NCI-H446 (cell line): ENCODE results near the gene MDC1.
A peak's percentile ranks its signal among the peaks of the same experiment; 100 is the strongest.
"Not testable (repeated sequence)": the region's sequence is repeated elsewhere in the genome, so short reads cannot be mapped to it uniquely, and the experiment has no call there.

Experiments
- DNase-seq, 2 experiments: peaks; one replicate each; lab custom pipeline; 2025; lab: John Stamatoyannopoulos, UW

The MDC1 gene

GRCh38 chr6:30683183-30683979 is 33.7 kb downstream of the MDC1 start:
- no peak for DNase-seq

- DNase-seq = no peak
Observed at GRCh38 chr6:30682143-30683117, 34.7 kb downstream of the MDC1 start.

- no peak for DNase-seq
Observed at GRCh38 chr6:30681766-30682142, 35.3 kb downstream of the MDC1 start.

- no peak for DNase-seq
Observed at GRCh38 chr6:30679765-30680535, 37.1 kb downstream of the MDC1 start.

- DNase-seq = peak; percentile 24 to 58
Observed at GRCh38 chr6:30678964-30679726, 37.9 kb downstream of the MDC1 start.

GRCh38 chr6:30676660-30677285 is 40.3 kb downstream of the MDC1 start:
- no peak for DNase-seq

GRCh38 chr6:30672445-30673253 is 44.4 kb downstream of the MDC1 start, which contains the start of gene DHX16:
TSS of gene DHX16 (minus strand) at chr6:30673006. CDS start at chr6:30672841, 165 bp downstream.
- peak; percentile 93 to 95 for DNase-seq

GRCh38 chr6:30670760-30671527 is 46.1 kb downstream of the MDC1 start:
- no peak for DNase-seq

GRCh38 chr6:30666300-30666699 is 50.8 kb downstream of the MDC1 start:
- not testable (repeated sequence) for DNase-seq

- no peak for DNase-seq
Observed at GRCh38 chr6:30664994-30665767, 51.9 kb downstream of the MDC1 start.

- DNase-seq = not testable (repeated sequence)
Observed at GRCh38 chr6:30657922-30658321, 59.2 kb downstream of the MDC1 start.

GRCh38 chr6:30657454-30657853 is 59.6 kb downstream of the MDC1 start:
- no peak for DNase-seq

- no peak for DNase-seq
Observed at GRCh38 chr6:30656513-30656912, 60.6 kb downstream of the MDC1 start.

- no peak for DNase-seq
Observed at GRCh38 chr6:30655743-30656094, 61.4 kb downstream of the MDC1 start.

GRCh38 chr6:30654798-30655742 is 62.0 kb downstream of the MDC1 start:
- no peak for DNase-seq

- no peak for DNase-seq
Observed at GRCh38 chr6:30651143-30651542, 65.9 kb downstream of the MDC1 start.
